GM19035 (cell line): ENCODE data around the gene ASB11.
"Not testable (repeated sequence)": the region's sequence is repeated elsewhere in the genome, so short reads cannot be mapped to it uniquely, and the experiment has no call there.

Source experiments
- ATAC-seq: cut with Tn5 transposase; IDR thresholded peaks from one replicate; pipeline ENCODE4 v1.9.1; 2021; ENCODE audit not compliant: unreplicated experiment

The ASB11 gene

DNA sequence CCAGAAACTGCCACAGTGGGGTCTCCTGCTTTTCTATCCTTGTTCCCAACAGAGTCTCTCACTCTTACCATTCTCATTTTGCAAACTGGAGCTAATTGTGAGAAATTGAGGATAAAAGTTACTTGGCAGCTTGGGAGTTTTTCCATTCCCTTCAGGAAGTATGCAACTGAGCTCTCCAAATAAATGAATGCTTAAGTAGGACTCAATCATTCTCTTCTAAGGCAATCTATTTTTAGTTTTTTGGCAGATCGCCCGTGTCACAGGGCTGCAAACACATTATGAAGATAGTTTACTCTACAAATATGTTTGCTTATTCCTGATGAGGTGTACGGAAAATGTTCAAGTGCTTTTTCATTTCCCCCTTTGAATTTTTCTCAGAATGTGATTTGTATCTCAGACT, 5.3 kb downstream of the ASB11 start:
- no peak for ATAC-seq

DNA sequence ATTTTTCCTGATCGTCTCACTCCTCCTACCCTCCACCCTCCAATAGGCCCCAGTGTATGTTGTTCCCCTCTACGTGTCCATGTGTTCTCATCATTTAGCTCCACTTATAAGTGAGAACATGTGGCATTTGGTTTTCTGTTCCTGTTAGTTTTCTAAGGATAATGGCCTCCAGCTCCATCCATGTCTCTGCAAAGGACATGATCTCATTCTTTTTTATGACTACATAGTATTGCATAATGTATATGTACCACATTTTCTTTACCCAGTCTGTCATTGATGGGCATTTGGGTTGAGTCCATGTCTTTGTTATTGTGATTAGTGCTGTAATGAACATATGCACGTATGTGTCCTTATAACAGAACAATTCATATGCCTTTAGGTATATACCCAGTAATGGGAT, 9.5 kb downstream of the ASB11 start:
- not testable (repeated sequence) for ATAC-seq

DNA sequence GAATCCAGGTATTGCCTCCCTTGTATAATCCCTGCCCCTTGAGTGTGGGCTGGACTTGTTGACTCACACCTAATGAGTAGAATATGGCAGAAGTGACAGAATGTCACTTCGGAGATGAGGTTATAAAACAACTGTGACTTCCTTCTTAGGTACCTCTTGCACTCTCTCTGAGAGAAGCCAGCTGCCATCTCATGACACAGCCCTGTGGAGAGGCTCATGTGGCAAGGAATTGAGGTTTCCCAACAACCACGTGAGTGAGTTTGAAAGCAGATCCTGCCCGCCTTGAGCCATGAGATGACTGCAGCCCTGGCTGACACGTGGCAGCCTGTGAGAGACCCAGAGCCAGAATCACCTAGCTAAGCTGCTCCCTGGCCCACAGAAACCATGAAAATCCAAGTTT, 13.5 kb downstream of the ASB11 start:
- no peak for ATAC-seq

DNA sequence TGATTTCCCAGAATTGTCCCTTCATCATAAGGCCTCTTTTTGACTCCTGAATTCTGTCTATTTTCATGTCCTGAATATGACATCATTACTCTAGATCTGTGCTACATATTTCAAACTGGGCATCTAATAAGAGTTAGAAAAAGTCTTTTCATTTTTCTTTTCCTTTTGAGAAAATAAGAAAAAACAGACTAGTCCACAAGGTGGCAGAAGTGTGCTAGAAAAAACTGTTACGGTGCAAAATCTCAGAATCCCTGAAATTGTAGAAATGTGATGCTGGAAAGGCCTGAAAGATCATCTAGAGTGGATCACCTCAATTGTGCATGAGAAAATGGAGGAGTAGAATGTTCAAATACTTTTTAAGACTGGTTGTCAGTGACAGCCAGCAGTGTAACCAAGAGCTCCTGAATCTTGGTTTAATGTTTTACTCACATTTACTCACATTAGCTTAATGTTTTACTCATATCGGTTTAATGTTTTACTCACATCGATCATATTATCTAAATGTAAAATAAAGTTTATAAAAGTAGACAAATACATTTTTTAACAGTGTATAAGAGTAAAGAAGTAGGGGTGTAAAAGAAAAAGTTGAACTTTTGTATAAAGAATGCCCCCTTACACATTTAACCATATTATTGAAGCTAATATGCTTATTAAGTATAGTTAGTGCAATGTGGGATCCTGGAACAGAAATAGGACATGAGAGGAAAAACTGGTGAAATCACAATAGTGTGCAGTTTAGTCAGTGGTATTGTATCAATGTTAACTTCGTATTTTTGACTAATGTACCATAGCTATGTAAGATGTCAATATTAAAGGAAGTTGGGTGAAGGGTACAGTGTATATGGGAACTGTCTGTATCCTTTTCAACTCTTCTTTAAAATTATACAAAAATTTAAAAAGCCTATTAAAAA, 15.2 kb downstream of the ASB11 start:
- ATAC-seq, result no peak

DNA sequence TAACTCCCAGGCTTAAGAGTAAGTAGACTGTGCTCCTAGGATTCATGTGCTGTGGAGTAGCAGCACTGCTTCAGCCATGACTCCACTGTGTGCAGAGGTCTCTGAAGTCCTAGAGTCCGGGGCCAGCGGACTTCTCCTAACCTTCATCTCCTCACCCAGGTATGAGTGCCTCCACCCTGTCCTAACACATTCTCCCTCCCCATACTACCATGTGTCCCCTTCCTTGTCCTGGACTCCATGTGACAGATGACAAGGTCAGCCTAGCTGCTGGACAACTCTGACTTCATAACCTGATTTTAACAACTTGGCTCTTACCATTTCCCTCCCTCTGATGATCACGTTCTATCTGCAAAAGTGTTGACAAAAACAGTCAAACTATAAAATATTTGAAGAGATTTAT, 16.7 kb downstream of the ASB11 start:
- no peak for ATAC-seq

DNA sequence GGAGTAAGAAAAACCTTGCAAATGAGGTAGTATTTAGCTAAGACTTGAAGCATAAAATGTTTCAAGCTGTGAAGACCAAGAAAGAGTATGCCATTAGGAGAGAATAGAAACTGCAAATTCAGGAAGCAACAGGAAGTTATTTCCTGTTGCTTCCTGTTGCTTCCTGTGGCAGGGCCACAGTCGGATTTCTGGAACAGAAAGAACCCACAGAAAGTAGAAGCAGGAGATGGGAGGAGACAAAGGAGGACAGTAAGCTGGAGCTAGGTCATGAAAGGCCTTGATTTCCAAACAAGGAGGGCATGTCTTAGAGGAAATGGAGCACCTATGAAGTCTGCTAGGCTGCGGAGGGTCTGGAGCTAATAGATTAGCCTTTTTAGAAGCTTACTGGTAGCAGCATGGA, 17.2 kb downstream of the ASB11 start:
- ATAC-seq, result no peak

DNA sequence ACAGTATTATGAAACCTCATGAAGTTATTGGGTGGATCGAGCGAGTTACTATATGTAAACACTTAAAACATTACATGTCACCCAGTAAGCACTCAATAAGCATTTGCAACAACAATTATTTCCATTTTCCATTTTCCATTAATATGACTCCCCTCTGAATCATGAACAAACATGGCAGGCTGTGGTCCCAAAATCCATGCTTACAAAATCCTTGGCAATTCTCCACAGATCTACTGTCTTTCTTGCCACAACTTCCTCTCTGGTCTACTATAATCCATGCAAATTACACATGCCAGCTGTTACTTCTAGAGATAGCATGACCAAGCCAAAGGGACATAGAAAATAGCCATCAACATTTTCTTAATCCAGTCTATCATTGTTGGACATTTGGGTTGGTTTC, 22.0 kb downstream of the ASB11 start:
- ATAC-seq, result no peak

DNA sequence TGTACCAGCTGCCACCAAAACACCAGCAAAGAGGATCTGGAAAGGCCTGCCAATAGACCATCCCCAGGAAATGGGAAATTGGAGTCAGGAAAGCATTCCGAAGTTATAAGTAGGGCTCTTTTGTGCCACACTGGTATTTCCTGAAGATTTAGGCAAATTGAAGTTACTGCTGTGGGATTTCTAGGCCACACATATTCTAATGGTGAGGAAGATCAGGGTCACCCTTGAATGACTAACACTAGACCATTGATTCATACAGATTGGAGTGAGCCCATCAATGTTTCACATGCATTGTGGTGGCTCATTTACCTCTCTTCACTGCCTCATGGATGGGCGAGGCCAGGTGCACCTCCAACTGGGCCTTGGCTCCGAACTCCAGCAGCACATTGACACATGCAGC, 22.6 kb downstream of the ASB11 start:
- no peak for ATAC-seq

DNA sequence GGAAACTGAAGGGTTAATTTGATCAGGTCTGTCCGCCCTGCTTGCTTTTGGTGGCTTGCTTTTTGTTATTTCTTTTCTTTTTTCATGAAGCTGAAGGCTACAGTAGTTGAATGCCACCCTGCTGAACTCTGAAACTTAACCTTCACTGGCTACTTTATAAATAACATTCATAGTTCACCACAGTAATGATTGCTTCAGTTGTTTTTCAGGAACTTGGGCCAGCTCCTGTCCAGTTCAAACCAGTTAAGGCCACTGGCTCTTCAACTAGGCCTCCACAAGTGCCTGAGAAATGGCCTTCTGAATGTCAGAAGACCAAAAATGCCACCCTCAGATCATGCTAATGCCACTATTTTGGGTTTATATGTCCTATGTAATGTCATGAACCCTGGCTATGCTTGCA, 37.8 kb downstream of the ASB11 start:
- ATAC-seq, result no peak

DNA sequence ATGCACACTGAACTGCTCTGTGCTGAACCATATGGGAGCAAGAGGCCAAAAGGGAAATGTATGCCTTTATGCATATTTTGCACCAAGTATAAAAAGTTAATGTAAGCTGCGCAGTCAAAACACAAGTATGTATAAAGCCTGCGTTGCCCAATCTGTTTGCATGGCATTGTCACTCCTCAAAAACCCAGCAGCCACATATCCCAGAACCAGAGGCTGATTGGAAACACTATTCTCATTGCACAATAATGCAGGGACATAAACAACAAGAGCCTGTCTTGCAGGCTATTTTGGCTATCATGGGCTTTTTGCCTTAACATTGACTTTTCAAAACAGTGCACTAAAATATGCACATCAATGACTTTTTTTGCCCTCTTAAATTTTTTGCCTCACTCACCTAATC, 40.5 kb downstream of the ASB11 start:
- ATAC-seq, result no peak

DNA sequence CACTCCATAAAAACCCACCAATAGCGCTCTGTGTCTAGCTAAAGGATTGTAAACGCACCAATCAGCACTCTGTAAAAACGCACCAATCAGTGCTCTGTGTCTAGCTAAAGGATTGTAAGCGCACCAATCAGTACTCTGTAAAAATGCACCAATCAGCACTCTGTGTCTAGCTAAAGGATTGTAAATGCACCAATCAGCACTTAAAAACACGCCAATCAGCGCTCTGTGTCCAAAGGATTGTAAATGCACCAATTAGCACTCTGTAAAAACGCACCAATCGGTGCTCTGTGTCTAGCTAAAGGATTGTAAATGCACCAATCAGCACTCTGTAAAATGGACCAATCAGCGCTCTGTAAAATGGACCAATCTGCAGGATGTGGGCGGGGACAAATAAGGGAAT, 42.2 kb downstream of the ASB11 start:
- ATAC-seq, result not testable (repeated sequence)

DNA sequence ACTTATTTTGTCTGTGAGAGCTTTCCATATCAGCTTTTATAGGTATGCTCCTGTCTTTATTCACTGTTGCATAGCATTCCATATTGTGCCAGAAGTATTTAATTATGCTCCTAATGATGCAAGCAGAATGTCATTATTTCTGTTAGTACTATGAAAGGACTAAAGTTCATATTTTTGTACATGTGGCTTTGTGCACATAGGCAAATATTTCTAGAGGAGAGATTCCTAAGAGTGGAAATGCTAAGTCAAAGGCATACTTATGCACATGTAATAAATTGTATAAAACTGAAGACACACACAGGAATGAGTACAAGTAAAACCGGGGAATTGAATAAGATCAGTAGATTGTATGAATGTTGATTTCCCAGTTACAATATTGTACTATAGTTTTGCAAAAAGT, 43.7 kb downstream of the ASB11 start:
- ATAC-seq, result no peak

DNA sequence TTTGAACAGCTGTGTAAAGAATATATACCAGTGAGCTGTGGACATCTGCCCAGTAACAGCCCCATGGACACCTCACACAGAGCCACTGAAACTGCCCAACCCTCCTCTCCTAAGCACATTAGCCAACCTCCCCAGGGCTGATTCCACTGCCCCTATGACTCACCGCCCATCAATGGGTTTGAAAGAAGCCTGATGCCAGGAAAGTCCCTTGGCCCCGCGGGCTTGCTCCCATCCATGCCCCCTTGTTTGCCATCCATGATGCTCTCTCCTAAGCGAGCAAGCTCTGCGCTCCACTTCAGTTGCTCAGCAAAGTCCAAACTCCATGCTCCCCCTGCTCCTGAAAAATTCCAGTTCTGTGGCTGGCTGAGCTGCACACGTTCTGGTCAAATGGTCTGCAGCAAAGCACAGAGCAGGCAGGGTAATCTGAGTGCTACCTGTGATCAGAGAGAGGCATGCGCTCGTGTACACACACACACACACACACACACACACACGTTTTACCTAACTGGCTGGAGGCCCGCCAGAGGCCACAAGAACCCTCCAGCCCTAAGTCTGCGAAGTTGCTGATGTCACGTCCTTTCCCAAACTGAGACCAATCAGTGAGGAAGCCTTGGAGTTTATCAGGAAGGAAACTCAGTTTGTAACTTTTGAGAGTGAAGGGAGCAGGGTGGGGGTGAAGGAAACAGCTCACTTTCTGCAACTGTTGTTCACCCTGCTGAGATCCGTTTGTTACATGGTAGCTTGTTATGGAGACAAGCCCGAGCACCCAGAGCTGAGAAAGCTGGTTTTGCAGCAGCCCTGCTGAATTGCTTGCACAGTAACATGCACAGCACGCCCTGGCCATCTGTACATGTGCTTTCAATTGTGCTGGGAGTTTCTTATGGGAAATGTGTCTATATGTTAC, 45.6 kb downstream of the ASB11 start, which contains the start of gene ASB9:
TSS of gene ASB9 (minus strand) at position 466 of the 904 bp plus-strand sequence. CDS start at position 257, 209 bp downstream.
- ATAC-seq, result no peak

DNA sequence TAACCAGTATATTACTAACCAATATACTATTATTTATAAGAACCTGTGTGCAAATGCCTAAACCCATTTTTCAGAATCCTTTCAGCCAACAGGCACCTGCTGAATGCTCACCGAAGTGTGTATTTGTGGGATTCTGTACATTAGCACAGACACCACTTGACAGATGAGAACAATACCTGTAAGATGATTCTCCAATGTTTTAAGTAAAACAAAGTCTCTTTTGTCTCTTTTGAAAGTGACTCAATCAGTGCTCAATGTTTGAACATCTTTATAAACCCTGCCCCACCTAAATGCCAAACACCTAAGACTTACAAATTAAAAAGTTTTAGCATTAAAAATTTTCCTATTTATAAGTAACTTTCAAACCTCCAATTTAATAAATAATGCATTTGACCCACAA, 46.3 kb downstream of the ASB11 start:
- ATAC-seq, result no peak

DNA sequence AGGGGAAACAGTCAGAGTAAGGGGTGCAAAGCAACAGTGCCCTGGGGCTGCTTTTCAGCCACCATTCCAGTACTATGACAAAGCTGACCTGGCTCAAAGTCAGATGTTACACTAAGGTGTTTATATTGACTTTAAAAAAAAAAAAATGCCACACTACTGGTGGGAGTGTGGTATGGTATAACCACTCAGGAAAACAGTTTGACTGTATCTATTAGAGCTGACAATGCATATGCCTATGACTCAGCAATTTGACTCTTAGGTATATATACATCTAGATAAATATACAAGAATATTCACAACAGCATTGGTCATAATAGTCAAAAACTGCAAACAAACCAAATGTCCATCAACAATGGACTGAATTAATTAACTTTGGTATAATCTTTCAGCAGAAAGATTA, 60.6 kb downstream of the ASB11 start:
- no peak for ATAC-seq

DNA sequence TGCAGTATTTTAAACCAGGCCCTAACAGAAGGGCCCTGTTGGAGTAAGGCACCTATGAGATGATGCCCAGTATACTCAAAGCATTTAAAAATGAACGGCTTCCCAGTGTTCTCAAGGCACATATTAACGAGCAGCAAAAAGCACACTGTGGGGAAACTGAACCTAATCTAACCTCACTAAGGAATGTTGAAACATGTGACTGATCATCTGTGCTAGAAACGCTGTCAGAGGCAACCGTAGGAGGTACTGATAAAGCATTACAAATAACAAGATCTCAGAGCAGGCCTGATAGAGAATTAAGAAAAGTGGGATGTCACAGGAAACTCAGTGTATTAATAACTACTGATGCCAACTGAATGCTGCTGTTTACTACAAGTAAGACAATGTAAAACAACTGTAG, 69.5 kb downstream of the ASB11 start:
- ATAC-seq, result no peak

DNA sequence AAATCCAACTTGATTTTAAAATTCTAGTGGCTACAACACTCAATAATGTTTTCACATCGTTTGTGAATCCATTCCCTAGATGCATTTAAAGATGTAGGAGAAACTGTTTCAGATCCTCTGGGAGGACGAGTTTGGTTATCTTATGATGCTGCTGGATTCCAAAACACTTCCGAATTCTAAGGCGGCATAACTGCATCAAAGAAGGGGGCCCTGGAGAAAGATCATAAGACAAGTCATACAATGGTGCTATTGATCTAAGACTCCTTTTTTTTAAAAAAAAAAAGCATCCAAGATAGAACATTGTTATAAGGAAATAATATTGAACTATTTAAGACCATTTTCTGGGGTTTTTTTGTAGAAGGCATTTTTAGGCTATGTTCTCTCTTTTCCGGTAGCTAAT, 71.0 kb downstream of the ASB11 start:
- ATAC-seq, result no peak

DNA sequence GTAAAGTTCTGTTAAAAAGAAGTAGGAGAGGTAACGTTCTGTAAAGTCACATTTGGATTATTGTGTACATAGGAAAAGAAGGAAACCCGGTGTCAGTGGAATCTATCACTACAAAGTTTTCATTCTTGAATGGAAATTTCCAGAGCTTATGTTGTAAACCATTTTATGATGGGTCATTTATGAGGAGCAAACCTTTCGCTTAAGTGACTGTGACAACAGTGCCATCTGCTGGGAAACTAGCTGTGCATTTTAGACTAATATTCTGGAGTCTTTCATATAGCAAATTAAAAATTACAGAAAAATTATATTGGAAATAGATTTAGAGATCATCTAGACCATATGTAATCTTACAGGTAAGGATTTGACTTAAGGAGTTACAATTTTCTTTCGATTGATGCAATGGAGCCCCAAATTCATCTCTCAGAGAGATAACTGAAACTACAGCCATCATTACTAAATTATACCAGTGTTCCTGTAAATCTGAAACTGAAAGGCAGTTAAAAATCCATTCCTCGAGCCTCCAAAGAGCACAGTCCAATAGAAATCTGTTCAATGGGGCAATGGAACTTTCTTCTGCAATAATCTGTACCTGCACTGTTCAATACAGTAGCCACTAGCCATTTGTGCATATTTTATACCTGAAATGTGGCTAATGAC, 72.4 kb downstream of the ASB11 start:
- ATAC-seq, result no peak

DNA sequence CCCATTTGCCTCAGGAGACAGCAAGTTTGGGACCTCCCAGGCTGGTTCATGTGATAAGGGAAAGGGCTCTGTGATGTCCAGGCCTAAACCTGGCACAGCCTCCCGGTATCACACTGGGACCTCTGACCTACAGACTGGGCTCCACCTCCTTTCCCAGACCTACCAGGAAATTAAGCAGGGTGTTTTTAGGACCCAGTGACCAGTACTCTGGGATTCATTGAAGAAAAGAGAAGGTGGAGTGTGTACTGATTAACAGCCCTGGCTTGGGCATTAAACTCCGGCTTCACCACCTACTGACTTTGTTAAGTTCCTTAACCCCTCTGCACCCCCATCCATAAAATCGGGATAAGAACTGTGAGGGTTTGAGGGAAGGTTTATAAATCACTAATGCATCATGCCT, 74.1 kb downstream of the ASB11 start:
- no peak for ATAC-seq

DNA sequence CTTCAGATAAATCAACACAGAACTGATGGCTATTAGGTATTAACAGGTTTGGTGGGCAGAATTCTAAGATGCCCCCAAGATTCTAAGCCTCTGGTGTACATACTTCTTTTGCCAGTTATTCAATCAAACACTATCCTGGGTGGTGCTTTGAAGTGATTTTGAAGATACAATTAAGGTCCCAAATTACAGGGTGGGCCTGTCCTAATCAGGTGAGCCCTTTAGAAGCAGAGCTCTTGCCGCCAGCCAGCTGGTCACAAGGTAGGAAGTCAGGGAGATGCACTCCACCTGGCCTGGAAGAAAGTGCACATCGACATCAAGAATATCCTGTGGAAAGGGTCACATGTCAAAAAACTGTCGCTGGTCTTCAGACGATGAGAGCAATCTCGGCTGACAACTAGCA, 75.0 kb downstream of the ASB11 start:
- ATAC-seq, result no peak

DNA sequence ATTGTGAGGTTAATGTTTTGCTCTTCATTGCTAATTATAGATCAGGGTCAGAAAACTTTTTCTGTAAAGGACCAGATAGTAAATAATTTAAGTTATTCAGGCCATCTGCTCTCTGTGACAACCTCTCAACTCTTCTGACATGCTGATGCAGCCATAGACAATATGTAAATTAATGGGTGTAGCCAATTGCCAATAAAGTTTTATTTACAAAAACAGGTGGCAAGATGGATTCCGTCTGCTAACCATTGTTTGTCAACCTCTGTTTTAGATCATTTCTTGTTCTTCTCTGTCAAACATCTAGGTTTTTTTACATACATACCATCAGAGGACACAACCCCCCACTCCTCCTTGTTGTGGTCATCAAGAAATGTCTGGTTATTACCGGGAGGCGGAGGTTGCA, 79.3 kb downstream of the ASB11 start:
- no peak for ATAC-seq
